Kidney (tissue), 14 donors: Measurements from ENCODE around the gene RNF144B. TPM values are rescaled to one million over a fixed set of nuclear protein-coding genes. Genes with fewer than 3 reads are reported as not detected.
A peak's percentile ranks its signal among the peaks of the same experiment; 100 is the strongest.
"Not testable (repeated sequence)": the region's sequence is repeated elsewhere in the genome, so short reads cannot be mapped to it uniquely, and the experiment has no call there.

Experiments used
- DNase-seq, 5 donors: peaks; one replicate each; pipeline ENCODE4 v3.0.0-alpha.2; 2013 to 2020
- FAIRE-seq: peaks from 2 replicates; lab custom pipeline; 2012; peaks lifted over from hg19 to GRCh38; lab: Jason Lieb, UNC
- H3K27ac ChIP-seq, 2 donors: one replicate each; pipeline ENCODE4 v1.7.0; 2013; ENCODE audit warnings: low read depth in 2 of 2, low read length in 2 of 2, inconsistent platforms in 1 of 2
- H3K27me3 ChIP-seq: one replicate; pipeline ENCODE4 v1.7.1; 2013; ENCODE audit warnings: low read length, inconsistent platforms; ENCODE audit not compliant: control insufficient read depth, insufficient read depth
- H3K36me3 ChIP-seq, 3 donors: one replicate each; pipeline versions ENCODE4 v1.7.0 to v1.7.1; 2013; ENCODE audit warnings: low read length in 3 of 3, control low read depth in 1 of 3, inconsistent platforms in 1 of 3; ENCODE audit not compliant: insufficient read depth in 3 of 3, control insufficient read depth in 2 of 3
- H3K4me1 ChIP-seq, 3 donors: one replicate each; pipeline versions ENCODE4 v1.7.0 to v1.7.1; 2013; ENCODE audit warnings: low read length in 3 of 3, inconsistent platforms in 1 of 3, low read depth in 1 of 3; ENCODE audit not compliant: control insufficient read depth in 2 of 3, insufficient read depth in 2 of 3
- H3K4me3 ChIP-seq, 3 donors: one replicate each; pipeline versions ENCODE4 v1.7.0 to v1.8.1; 2013; ENCODE audit warnings: low read length in 3 of 3, control low read depth in 1 of 3, inconsistent platforms in 1 of 3
- H3K9ac ChIP-seq, 3 donors: one replicate each; pipeline versions ENCODE4 v1.7.0 to v1.7.1; 2013; ENCODE audit warnings: low read length in 3 of 3, control low read depth in 1 of 3, inconsistent platforms in 1 of 3
- H3K9me3 ChIP-seq, 3 donors: one replicate each; pipeline versions ENCODE4 v1.7.0 to v1.7.1; 2013; ENCODE audit warnings: low read length in 3 of 3, control low read depth in 1 of 3, inconsistent platforms in 1 of 3; ENCODE audit not compliant: control insufficient read depth in 2 of 3, insufficient read depth in 1 of 3
- intact Hi-C: fragments of 100-400 bp; cut with DNase I; formaldehyde crosslinking; loops from one replicate; pipeline ENCODE4 v1.11.1; 2022
- polyA plus RNA-seq: library from polyadenylated mRNA; stranded (reverse); fragments of 350-450 nt; fragmentation: Illumina TruSeq; extraction: RNeasy Lipid Tissue Mini Kit (QIAGEN cat#74804); gene quantifications from one replicate; pipeline ENCODE4 v1.2.3, GENCODE V29; 2014; ENCODE audit warnings: low read depth, low replicate concordance; ENCODE audit not compliant: insufficient read depth
- total RNA-seq: library from RNA; stranded (reverse); fragmentation: NEBNext Ultra II Directional; extraction: Animal tissue kit (Norgen Biotek cat#: 25700); gene quantifications from one replicate; pipeline ENCODE4 v1.2.1, GENCODE V29; 2021
- TF ChIP-seq, protein P1 (sequence below): IDR thresholded peaks from 3 replicates; pipeline ENCODE4 v1.5.1; 2012; ENCODE audit warnings: mild to moderate bottlenecking, moderate library complexity, borderline replicate concordance; ENCODE audit not compliant: insufficient read depth; ENCODE audit errors: extremely low read depth
- donor health status: control.
- donor health status: control.
- donor health status: control.
- donor health status: control.
- donor health status: control.
- donor health status: DM: yes; HTN: yes; CAD: no.
- donor health status: Normal renal cell carcinoma (clear cell type).

The RNF144B gene
- total and polyA plus RNA-seq, 2 donors from 2014 or later, result 9.4 to 153 TPM

DNA sequence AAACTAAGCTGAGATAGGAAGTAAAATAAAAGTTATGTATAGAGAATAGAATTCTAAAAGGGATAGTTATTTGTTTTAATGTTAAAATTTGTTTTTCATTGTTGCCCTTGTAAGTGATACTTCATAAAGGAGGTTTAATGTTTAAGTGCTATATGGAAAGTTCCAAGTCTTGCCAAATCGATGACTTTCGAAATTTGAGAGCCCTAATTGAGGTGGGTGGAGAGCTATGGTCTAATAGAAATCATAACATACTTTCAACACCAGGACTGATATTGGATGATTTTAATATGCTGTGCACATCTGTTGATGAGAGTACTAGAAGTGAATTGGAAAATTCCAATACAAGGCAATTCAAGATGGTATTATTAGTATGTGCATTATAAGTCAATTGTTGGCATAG is 64.6 kb downstream of the RNF144B start:
- FAIRE-seq (no peak), DNase-seq (no peak)
- TF ChIP-seq, protein P1, sequence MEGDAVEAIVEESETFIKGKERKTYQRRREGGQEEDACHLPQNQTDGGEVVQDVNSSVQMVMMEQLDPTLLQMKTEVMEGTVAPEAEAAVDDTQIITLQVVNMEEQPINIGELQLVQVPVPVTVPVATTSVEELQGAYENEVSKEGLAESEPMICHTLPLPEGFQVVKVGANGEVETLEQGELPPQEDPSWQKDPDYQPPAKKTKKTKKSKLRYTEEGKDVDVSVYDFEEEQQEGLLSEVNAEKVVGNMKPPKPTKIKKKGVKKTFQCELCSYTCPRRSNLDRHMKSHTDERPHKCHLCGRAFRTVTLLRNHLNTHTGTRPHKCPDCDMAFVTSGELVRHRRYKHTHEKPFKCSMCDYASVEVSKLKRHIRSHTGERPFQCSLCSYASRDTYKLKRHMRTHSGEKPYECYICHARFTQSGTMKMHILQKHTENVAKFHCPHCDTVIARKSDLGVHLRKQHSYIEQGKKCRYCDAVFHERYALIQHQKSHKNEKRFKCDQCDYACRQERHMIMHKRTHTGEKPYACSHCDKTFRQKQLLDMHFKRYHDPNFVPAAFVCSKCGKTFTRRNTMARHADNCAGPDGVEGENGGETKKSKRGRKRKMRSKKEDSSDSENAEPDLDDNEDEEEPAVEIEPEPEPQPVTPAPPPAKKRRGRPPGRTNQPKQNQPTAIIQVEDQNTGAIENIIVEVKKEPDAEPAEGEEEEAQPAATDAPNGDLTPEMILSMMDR, result no peak
- no peak overlapping the region for H3K27ac ChIP-seq
- H3K27me3 ChIP-seq, result no peaks in the 10 kb centered on the region
- no peak overlapping the region for H3K9ac ChIP-seq
- H3K9me3 ChIP-seq, result no peaks in the 10 kb centered on the region
- intact Hi-C loops, result no loop called here
- H3K4me1 ChIP-seq, result peaks cover 0 to 4% (median 0%) of the 10 kb centered on the region in 3 donors
- no peaks in the 10 kb centered on the region for H3K36me3 ChIP-seq
- no peak overlapping the region for H3K4me3 ChIP-seq

GRCh38 chr6:18454446-18454845 is 67.3 kb downstream of the RNF144B start:
- Histone ChIP-seq H3K27ac (no peak overlapping the region), H3K9ac (no peak overlapping the region), H3K36me3 (peaks cover 0 to 3% (median 0%) of the 10 kb centered on the region in 3 donors), H3K27me3 (no peaks in the 10 kb centered on the region), H3K4me1 (peaks cover 0 to 4% (median 3%) of the 10 kb centered on the region in 3 donors), H3K9me3 (no peaks in the 10 kb centered on the region), H3K4me3 (no peak overlapping the region)
- DNase-seq (no peak), FAIRE-seq (no peak)
- intact Hi-C loops, result no loop called here
- TF ChIP-seq, protein P1, result no peak

DNA sequence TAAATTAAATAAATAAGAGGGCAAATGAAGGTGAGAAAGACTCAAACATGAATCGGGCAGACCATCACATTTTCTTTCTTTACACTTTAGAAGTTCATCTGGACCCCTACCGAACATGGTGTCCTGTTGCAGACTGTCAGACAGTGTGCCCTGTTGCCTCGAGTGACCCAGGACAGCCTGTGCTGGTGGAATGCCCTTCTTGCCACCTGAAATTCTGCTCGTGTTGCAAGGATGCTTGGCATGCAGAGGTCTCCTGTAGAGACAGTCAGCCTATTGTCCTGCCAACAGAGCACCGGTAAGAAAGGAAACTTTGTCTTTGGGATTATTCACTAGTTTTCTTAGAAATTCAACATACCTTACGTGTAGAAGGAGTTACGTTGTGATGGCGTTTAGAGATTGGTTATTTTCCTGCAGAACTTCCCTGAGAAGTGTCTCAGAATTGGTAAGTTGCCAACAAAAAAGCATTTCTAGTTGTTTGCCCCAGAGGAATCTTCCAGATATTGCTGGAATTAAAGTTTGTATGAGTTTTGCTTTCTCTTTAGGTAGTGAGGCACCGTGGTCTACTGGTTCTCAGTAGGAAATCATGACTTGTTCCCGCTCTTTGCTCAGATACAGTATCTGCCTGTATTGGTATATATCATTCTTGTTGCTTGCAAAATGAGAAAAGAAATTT is 70.1 kb downstream of the RNF144B start:
- H3K27me3 ChIP-seq, result no peaks in the 10 kb centered on the region
- no peaks in the 10 kb centered on the region for H3K9me3 ChIP-seq
- intact Hi-C loops, result no loop called here
- peak overlapping the region in 1 of 2 donors; percentile 38 for H3K27ac ChIP-seq
- DNase-seq (peak in 2 of 5 donors; percentile 13 to 39), FAIRE-seq (no peak)
- TF ChIP-seq, protein P1, result no peak
- H3K9ac ChIP-seq, result no peak overlapping the region
- H3K4me1 ChIP-seq, result peaks cover 0 to 3% (median 0%) of the 10 kb centered on the region in 3 donors
- H3K4me3 ChIP-seq, result no peak overlapping the region
- H3K36me3 ChIP-seq, result peaks cover 0 to 3% (median 0%) of the 10 kb centered on the region in 3 donors

DNA sequence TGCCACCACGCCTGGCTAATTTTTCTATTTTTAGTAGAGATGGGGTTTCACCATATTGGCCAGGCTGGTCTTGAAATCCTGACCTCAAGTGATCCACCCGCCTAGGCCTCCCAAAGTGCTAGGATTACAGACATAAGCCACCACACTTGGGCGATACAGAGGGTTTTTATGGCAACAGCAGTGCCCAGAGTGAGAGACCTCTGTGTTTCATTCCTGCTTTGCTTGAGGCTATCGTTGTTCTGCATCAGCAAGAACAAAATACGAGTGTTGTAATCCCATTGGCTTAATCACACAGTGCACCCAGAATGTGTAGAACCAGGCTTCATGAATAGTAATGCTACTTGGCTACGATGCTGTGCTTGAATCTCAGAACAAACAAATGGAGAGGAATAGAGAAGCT is 70.9 kb downstream of the RNF144B start:
- H3K9ac ChIP-seq, H3K4me3 ChIP-seq, H3K36me3 ChIP-seq, H3K9me3 ChIP-seq, FAIRE-seq, H3K27ac ChIP-seq, intact Hi-C loops, H3K27me3 ChIP-seq, H3K4me1 ChIP-seq: not testable (repeated sequence)
- peak in 2 of 5 donors; percentile 51 to 55 for DNase-seq
